Activated CD8-positive, alpha-beta memory T cell treated with anti-CD3 and anti-CD28 coated beads, Interleukin-2, amount 50 U/mL, for 48 hours (primary cell): ENCODE measurements around the gene OR4N2.
"Not testable (repeated sequence)": the region's sequence is repeated elsewhere in the genome, so short reads cannot be mapped to it uniquely, and the experiment has no call there.

Experiments used
- DNase-seq: peaks from one replicate; pipeline ENCODE4 v3.0.0-alpha.2; 2020

The OR4N2 gene

GRCh38 chr14:19838433-19838832 lies 34.9 kb downstream of the OR4N2 start:
- no peak for DNase-seq

DNA sequence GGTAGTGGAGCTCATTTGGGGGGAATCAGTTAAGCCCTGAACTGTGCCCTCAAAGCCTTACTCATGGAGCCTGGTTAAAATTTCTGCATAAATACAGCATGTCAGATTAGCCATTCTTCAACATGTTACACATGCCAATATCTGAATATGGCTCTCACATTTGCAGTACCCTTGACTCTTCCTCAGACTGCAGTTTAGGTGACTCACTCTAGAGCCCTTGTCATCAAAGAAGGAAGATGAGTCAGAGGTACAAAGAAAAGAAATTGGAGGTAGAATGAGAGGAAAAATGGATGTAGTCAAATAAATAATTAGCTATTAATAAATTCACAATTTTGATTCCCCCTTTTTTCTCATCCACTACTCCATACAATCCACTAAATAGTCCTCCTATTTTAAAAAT lies 47.8 kb downstream of the OR4N2 start:
- DNase-seq, result no peak

DNA sequence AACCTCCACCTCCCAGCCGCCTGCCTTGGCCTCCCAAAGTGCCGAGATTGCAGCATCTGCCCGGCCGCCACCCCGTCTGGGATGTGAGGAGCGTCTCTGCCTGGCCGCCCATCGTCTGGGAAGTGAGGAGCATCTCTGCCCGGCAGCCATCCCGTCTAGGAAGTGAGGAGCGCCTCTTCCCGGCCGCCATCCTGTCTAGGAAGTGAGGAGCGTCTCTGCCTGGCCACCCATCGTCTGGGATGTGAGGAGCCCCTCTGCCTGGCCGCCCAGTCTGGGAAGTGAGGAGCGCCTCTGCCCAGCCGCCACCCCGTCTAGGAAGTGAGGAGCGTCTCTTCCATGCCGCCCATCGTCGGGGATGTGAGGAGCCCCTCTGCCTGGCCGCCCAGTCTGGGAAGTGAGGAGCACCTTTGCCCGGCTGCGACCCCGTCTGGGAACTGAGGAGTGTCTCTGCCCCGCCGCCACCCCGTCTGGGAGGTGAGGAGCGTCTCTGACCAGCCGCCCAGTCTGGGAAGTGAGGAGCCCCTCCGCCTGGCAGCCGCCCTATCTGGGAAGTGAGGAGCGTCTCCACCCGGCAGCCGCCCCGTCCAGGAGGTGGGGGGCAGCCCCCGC lies 62.6 kb downstream of the OR4N2 start:
- not testable (repeated sequence) for DNase-seq

GRCh38 chr14:19873178-19873577 lies 69.6 kb downstream of the OR4N2 start:
- no peak for DNase-seq

- DNase-seq, result no peak
These were observed 71.3 kb downstream of the OR4N2 start, which contains the start of gene OR4K2 for GRCh38 chr14:19874842-19875241. Gene OR4K2 (plus strand): TSS chr14:19875142. CDS start chr14:19876268, 1,126 bp downstream.

GRCh38 chr14:19878029-19878642 lies 74.6 kb downstream of the OR4N2 start:
- DNase-seq, result no peak
